HEK293 (cell line): ENCODE results near the gene SPRY1.

Source experiments
- CTCF ChIA-PET: fragments of 350-600 bp; formaldehyde crosslinking; extraction: SDS; loops from one replicate; lab custom pipeline; 2021; ENCODE audit warnings: antibody characterized with exemption; lab: Yijun Ruan, JAX
- POLR2A ChIA-PET: fragments of 300-600 bp; formaldehyde crosslinking; extraction: SDS; loops from one replicate; lab custom pipeline; 2020; ENCODE audit warnings: antibody characterized with exemption, inconsistent platforms; lab: Yijun Ruan, JAX
- H3K27ac ChIP-seq: fragments of 200-500 bp; sonication (Bioruptor generic); 2 replicates; pipeline ENCODE4 v1.5.1; 2014; ENCODE audit warnings: low read depth, low read length, control low read depth, inconsistent platforms; ENCODE audit errors: extremely low read depth
- H3K36me3 ChIP-seq, 2 experiments: fragments of 200-500 bp in 1 of 2; sonication (Bioruptor generic) in 1 of 2; 1 replicate in 1 of 2; 2 replicates in 1 of 2; pipeline ENCODE4 v1.5.1; 2014 to 2017; ENCODE audit warnings: inconsistent platforms in 2 of 2, low read length in 2 of 2; ENCODE audit not compliant: control insufficient read depth in 2 of 2, insufficient read depth in 1 of 2
- H3K4me1 ChIP-seq: fragments of 200-500 bp; sonication (Bioruptor generic); 2 replicates; pipeline ENCODE4 v1.5.1; 2014; ENCODE audit warnings: mild to moderate bottlenecking, low read length, inconsistent platforms; ENCODE audit not compliant: control insufficient read depth, insufficient read depth
- H3K4me3 ChIP-seq: 2 replicates; pipeline ENCODE4 v1.5.1; 2011; ENCODE audit warnings: low read depth, mild to moderate bottlenecking, control low read depth, low read length, moderate library complexity
- H3K9me3 ChIP-seq: fragments of 200-500 bp; sonication (Bioruptor generic); 2 replicates; pipeline ENCODE4 v1.5.1; 2014; ENCODE audit warnings: low read depth, low read length, inconsistent platforms; ENCODE audit not compliant: control insufficient read depth, insufficient read depth
- BCL6B ChIP-seq: fragments of 450-650 bp; formaldehyde crosslinking; IDR thresholded peaks from 2 replicates; pipeline ENCODE4 v1.5.1; 2017; ENCODE audit warnings: missing biosample characterization, missing genetic modification characterization
- FEZF1 ChIP-seq: fragments of 450-650 bp; formaldehyde crosslinking; IDR thresholded peaks from 2 replicates; pipeline ENCODE4 v1.5.1; 2016; ENCODE audit warnings: missing biosample characterization, missing genetic modification characterization
- INSM2 ChIP-seq: fragments of 450-650 bp; formaldehyde crosslinking; IDR thresholded peaks from 2 replicates; pipeline ENCODE4 v1.5.1; 2016; ENCODE audit warnings: missing biosample characterization, missing genetic modification characterization
- PRDM6 ChIP-seq: fragments of 450-650 bp; formaldehyde crosslinking; IDR thresholded peaks from 2 replicates; pipeline ENCODE4 v1.5.1; 2017; ENCODE audit warnings: missing biosample characterization, missing genetic modification characterization
- SP3 ChIP-seq: fragments of 450-650 bp; formaldehyde crosslinking; IDR thresholded peaks from 2 replicates; pipeline ENCODE4 v1.5.1; 2016; ENCODE audit warnings: missing biosample characterization, missing genetic modification characterization
- SP7 ChIP-seq: fragments of 450-650 bp; formaldehyde crosslinking; IDR thresholded peaks from 2 replicates; pipeline ENCODE4 v1.5.1; 2016; ENCODE audit warnings: missing biosample characterization, missing genetic modification characterization
- TSHZ1 ChIP-seq: fragments of 450-650 bp; formaldehyde crosslinking; IDR thresholded peaks from 2 replicates; pipeline ENCODE4 v1.5.1; 2016; ENCODE audit warnings: missing biosample characterization, missing genetic modification characterization, borderline replicate concordance
- WT1 ChIP-seq: fragments of 450-650 bp; formaldehyde crosslinking; IDR thresholded peaks from 2 replicates; pipeline ENCODE4 v1.5.1; 2016; ENCODE audit warnings: missing biosample characterization, missing genetic modification characterization
- ZEB2 ChIP-seq: fragments of 450-650 bp; formaldehyde crosslinking; IDR thresholded peaks from 2 replicates; pipeline ENCODE4 v1.5.1; 2016; ENCODE audit warnings: missing biosample characterization, missing genetic modification characterization
- ZNF121 ChIP-seq: fragments of 450-650 bp; formaldehyde crosslinking; IDR thresholded peaks from 2 replicates; pipeline ENCODE4 v1.5.1; 2016; ENCODE audit warnings: missing biosample characterization, missing genetic modification characterization
- ZNF138 ChIP-seq: fragments of 450-650 bp; formaldehyde crosslinking; IDR thresholded peaks from 2 replicates; pipeline ENCODE4 v1.5.1; 2016; ENCODE audit warnings: missing biosample characterization, missing genetic modification characterization, borderline replicate concordance
- ZNF23 ChIP-seq: fragments of 450-650 bp; formaldehyde crosslinking; IDR thresholded peaks from 2 replicates; pipeline ENCODE4 v1.5.1; 2016; ENCODE audit warnings: missing biosample characterization, missing genetic modification characterization, borderline replicate concordance
- ZNF362 ChIP-seq: fragments of 450-650 bp; formaldehyde crosslinking; IDR thresholded peaks from 2 replicates; pipeline ENCODE4 v1.5.1; 2016; ENCODE audit warnings: missing biosample characterization, missing genetic modification characterization
- ZNF366 ChIP-seq: fragments of 450-650 bp; formaldehyde crosslinking; conservative IDR thresholded peaks from 2 replicates; pipeline ENCODE4 v1.5.1; 2016; ENCODE audit warnings: missing biosample characterization, missing genetic modification characterization
- ZNF433 ChIP-seq: fragments of 450-650 bp; formaldehyde crosslinking; IDR thresholded peaks from 2 replicates; pipeline ENCODE4 v1.5.1; 2016; ENCODE audit warnings: missing biosample characterization, missing genetic modification characterization, low read depth
- ZNF677 ChIP-seq: fragments of 450-650 bp; IDR thresholded peaks from 2 replicates; pipeline ENCODE4 v1.5.0; 2018; ENCODE audit warnings: missing biosample characterization, mild to moderate bottlenecking, missing genetic modification characterization, moderate library complexity
- ZNF837 ChIP-seq: fragments of 450-650 bp; formaldehyde crosslinking; IDR thresholded peaks from 2 replicates; pipeline ENCODE4 v1.5.1; 2016; ENCODE audit warnings: missing biosample characterization, missing genetic modification characterization
- ZXDB ChIP-seq: fragments of 450-650 bp; formaldehyde crosslinking; IDR thresholded peaks from 2 replicates; pipeline ENCODE4 v1.5.1; 2016; ENCODE audit warnings: missing biosample characterization, missing genetic modification characterization

Gene SPRY1

GRCh38 chr4:123449780-123450179 lies 53.2 kb downstream of the SPRY1 start (continued):
- TF ChIP-seq BCL6B (tag by site-specific recombination) (0 out of 2 replicates have a peak, but pooled peaks have one; percentile 42), FEZF1 (peak; percentile 69), WT1 (tag by site-specific recombination) (0 out of 2 replicates have a peak, but pooled peaks have one; percentile 30), ZNF433 (no peak), SP3 (tag by site-specific recombination) (0 out of 2 replicates have a peak, but pooled peaks have one; percentile 17), ZNF138 (tag by site-specific recombination) (no peak), ZNF362 (0 out of 2 replicates have a peak, but pooled peaks have one; percentile 50), PRDM6 (tag by site-specific recombination) (peak; percentile 55), ZNF23 (tag by site-specific recombination) (no peak), ZXDB (tag by site-specific recombination) (0 out of 2 replicates have a peak, but pooled peaks have one; percentile 17), TSHZ1 (tag by site-specific recombination) (peak; percentile 72; the same call in 1 of the 2 replicates), ZNF677 (no peak), ZNF366 (tag by site-specific recombination) (peak; percentile 40; the same call in 1 of the 2 replicates), SP7 (peak; percentile 85), INSM2 (peak; percentile 75), ZEB2 (tag by site-specific recombination) (0 out of 2 replicates have a peak, but pooled peaks have one; percentile 35)

- TF ChIP-seq ZNF837 (tag by site-specific recombination) (no peak), ZNF121 (tag by site-specific recombination) (0 out of 2 replicates have a peak, but pooled peaks have one; percentile 28)
- H3K9me3 ChIP-seq, result no peaks in the 10 kb centered on the region
- peaks cover 8% of the 10 kb centered on the region for H3K4me1 ChIP-seq
- POLR2A ChIA-PET, result no interaction called here
- no peak overlapping the region for H3K4me3 ChIP-seq
- no peak overlapping the region for H3K27ac ChIP-seq
- no peaks in the 10 kb centered on the region for H3K36me3 ChIP-seq
- CTCF ChIA-PET, result no interaction called here
Measured at GRCh38 chr4:123450393-123450792, 53.8 kb downstream of the SPRY1 start.
